ENCODE data around the gene CD79A.

GRCh38 chr19:41886761-41887710, 10.0 kb downstream of the CD79A start:
- TF ChIP-seq CTCF (IDR thresholded peaks at IDR 0.05) = no peak
- no peak for TF ChIP-seq EP300 (IDR thresholded peaks at IDR 0.05; ENCODE audit: low read depth)
